Skin of body (tissue), 2 donors: ENCODE data around the gene PRPS2. TPM values are rescaled to one million over a fixed set of nuclear protein-coding genes. Genes with fewer than 3 reads are reported as not detected.

Experiments
- DNase-seq: peaks from one replicate; lab custom pipeline; 2025; lab: John Stamatoyannopoulos, UW
- total RNA-seq: library from RNA; depleted of rRNA; stranded (reverse); fragments of >200 nt; gene quantifications from one replicate; pipeline ENCODE4 v1.2.3, GENCODE V29; 2014

Gene PRPS2
- total RNA-seq, 1 donor from 2014 or later, result 22.5 TPM

GRCh38 chrX:12814420-12814819 lies 23.2 kb downstream of the PRPS2 start:
- DNase-seq, result no peak

- DNase-seq, result no peak
These were observed 26.3 kb downstream of the PRPS2 start for GRCh38 chrX:12817528-12817927.

DNA sequence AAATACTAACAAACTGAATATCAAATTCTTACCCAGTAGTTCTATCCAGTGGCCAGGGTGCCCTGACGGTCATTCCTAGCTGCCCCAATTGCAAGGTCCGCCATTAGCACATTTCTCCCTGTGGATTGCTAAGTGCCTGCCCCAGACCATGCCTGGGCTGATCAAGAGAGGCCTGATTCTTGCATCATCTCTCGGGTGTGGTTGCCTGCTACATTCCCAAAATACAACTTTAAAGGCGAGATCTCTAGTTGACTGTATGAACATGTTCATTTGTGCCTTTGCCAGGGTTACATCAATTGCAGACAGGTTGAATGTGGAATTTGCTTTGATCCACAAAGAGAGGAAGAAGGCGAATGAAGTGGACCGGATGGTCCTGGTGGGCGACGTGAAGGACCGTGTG lies 28.0 kb downstream of the PRPS2 start:
- DNase-seq, result no peak

- no peak for DNase-seq
These were observed 29.5 kb downstream of the PRPS2 start for GRCh38 chrX:12820737-12821136.

DNA sequence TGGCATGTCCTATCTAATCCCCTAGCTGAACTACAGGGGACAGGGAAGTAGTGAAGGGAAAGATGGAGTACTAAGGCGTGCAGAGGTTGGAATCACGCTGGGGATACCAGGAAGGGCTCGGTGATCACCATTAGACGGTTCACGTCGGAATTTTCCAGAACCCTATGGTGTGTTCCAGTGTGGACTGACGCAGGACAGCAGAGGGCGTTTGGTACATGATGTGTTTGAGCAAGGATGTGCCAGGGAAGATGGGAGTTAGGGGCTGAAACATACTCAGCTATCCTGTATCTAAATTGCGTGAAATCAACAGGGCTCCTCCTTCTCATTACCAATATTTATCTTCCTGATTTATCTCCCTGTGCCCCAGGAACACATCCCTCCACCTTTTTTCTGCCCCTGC lies 33.7 kb downstream of the PRPS2 start:
- no peak for DNase-seq

GRCh38 chrX:12825801-12826200 lies 34.6 kb downstream of the PRPS2 start:
- no peak for DNase-seq

GRCh38 chrX:12843061-12843667 lies 52.0 kb downstream of the PRPS2 start:
- DNase-seq, result no peak

- no peak for DNase-seq
These were observed 52.6 kb downstream of the PRPS2 start for GRCh38 chrX:12843668-12844279.

DNA sequence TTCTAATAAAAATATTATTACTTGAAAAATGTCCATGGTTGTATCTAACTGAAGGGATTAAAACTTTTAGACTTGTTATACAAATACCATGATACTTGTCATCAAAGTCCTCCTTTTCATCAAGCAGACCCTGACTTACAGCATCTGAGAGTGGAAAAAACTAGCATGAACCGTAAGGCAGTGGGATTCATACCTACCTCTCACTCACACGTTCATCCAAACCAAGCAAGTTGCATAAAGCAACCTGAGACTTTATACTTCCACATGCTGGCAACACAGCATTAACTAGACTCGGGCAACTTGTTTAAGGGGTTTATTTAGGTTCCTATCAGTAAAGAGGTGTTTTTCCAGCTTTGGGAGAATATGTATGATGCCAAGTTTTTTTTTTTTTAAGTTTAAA lies 53.1 kb downstream of the PRPS2 start:
- DNase-seq, result no peak

DNA sequence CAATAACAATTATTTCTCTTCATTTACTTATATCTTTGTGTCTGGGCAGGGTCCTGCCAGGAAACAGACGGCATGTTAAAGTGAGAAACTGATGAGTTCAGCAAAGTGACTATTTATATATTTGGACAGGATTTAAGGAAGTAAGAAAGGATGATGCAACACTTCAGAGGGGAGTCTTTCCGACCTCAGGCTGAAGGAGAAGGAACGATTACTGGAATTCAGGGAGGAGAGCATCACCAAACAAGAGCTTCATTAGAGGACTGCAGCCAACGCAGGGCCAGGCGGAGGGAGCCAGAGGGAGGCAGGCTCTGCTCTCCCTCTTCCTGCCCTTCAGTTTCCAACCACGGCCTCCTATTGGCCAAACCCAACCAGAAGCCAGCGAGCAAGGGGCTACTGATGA lies 74.1 kb downstream of the PRPS2 start:
- no peak for DNase-seq

- DNase-seq, result no peak
These were observed 75.5 kb downstream of the PRPS2 start, which contains the start of gene TLR7 for GRCh38 chrX:12866451-12867377. Gene TLR7 (plus strand): TSS chrX:12867072. CDS start chrX:12867579, 507 bp downstream.

- no peak for DNase-seq
These were observed 76.5 kb downstream of the PRPS2 start for GRCh38 chrX:12867685-12868084.

- no peak for DNase-seq
These were observed 77.5 kb downstream of the PRPS2 start for GRCh38 chrX:12868747-12869146.

GRCh38 chrX:12871257-12871656 lies 80.0 kb downstream of the PRPS2 start:
- no peak for DNase-seq

GRCh38 chrX:12872741-12873140 lies 81.5 kb downstream of the PRPS2 start:
- no peak for DNase-seq

Other genes starting within 250 kb of the PRPS2 start
- 2.6 TPM for gene TLR7, start 75.7 kb downstream of the PRPS2 start, total RNA-seq
- 2.1 TPM for gene TLR8, start 115.2 kb downstream of the PRPS2 start, total RNA-seq
- gene TMSB4X, start 183.7 kb downstream of the PRPS2 start, total RNA-seq, result 2,256 TPM